GM12878 (cell line): ENCODE results near the gene APBA1. TPM values are rescaled to one million over a fixed set of nuclear protein-coding genes. Genes with fewer than 3 reads are reported as not detected.

Source experiments
- ATAC-seq: fragments of 200-7000 bp; cut with Tn5 transposase; 3 replicates; pipeline ENCODE4 v1.9.1; 2020; ENCODE audit warnings: mild to moderate bottlenecking, moderate library complexity
- BruUV-seq: library from RNA; stranded (reverse); fragments of 400-500 nt; replicated peaks from 2 replicates; lab custom pipeline; 2021; lab: Mats Ljungman, UMichigan
- CTCF ChIA-PET: fragments of 300-600 bp; sonication (Branson Sonifier 250); formaldehyde crosslinking; extraction: SDS; loops from one replicate; lab custom pipeline; 2021; ENCODE audit warnings: inconsistent platforms; lab: Yijun Ruan, JAX
- POLR2A ChIA-PET: fragments of 350-600 bp; formaldehyde crosslinking; extraction: SDS; loops from one replicate; lab custom pipeline; 2021; ENCODE audit warnings: inconsistent platforms; lab: Charles Lee
- RAD21 ChIA-PET: fragments of 300-600 bp; sonication (Branson Sonifier 250); formaldehyde crosslinking; loops from one replicate; lab custom pipeline; 2023; ENCODE audit warnings: antibody characterized with exemption; ENCODE audit not compliant: unreplicated experiment; lab: Charles Lee
- SMC1A ChIA-PET: fragments of 300-600 bp; sonication (Branson Sonifier 250); formaldehyde crosslinking; loops from one replicate; lab custom pipeline; 2023; ENCODE audit not compliant: unreplicated experiment, uncharacterized antibody; lab: Charles Lee
- DNase-seq: peaks from one replicate; pipeline ENCODE4 v3.0.0-alpha.2; 2011; ENCODE audit warnings: low read depth, low spot score
- FAIRE-seq: peaks from 3 replicates; lab custom pipeline; 2011; peaks lifted over from hg19 to GRCh38; lab: Jason Lieb, UNC
- H2AFZ ChIP-seq: 2 replicates; pipeline ENCODE4 v1.6.0; 2011; ENCODE audit warnings: low read depth, low read length, control low read depth; ENCODE audit not compliant: control insufficient read depth
- H3K27ac ChIP-seq: 2 replicates; pipeline ENCODE4 v1.5.1; 2011; ENCODE audit warnings: control low read depth; ENCODE audit not compliant: control insufficient read depth, insufficient read depth
- H3K27me3 ChIP-seq, 2 experiments: replicated peaks in 1 of 2; 2 replicates each; pipeline versions ENCODE4 v1.6.0 to v1.6.1; 2011; ENCODE audit warnings: low read length in 1 of 2; ENCODE audit not compliant: control insufficient read depth in 2 of 2, insufficient read depth in 2 of 2
- H3K36me3 ChIP-seq, 2 experiments: 2 replicates each; pipeline ENCODE4 v1.5.1; 2011; ENCODE audit warnings: low read length in 1 of 2; ENCODE audit not compliant: control insufficient read depth in 2 of 2, insufficient read depth in 2 of 2
- H3K4me1 ChIP-seq: 2 replicates; pipeline ENCODE4 v1.6.1; 2011; ENCODE audit warnings: mild to moderate bottlenecking, low read length, moderate library complexity, mixed read lengths; ENCODE audit not compliant: control insufficient read depth, insufficient read depth
- H3K4me2 ChIP-seq: 2 replicates; pipeline ENCODE4 v1.6.0; 2011; ENCODE audit warnings: control low read depth; ENCODE audit not compliant: control insufficient read depth, insufficient read depth
- H3K4me3 ChIP-seq: fragments of 200-600 bp; sonication (generic); 2 replicates; pipeline ENCODE4 v1.5.1; 2016
- H3K79me2 ChIP-seq: 2 replicates; pipeline ENCODE4 v1.6.0; 2011; ENCODE audit warnings: low read length; ENCODE audit not compliant: control insufficient read depth, insufficient read depth
- H3K9ac ChIP-seq: 2 replicates; pipeline ENCODE4 v1.8.0; 2011; ENCODE audit warnings: low read length, control low read depth, mixed read lengths; ENCODE audit not compliant: control insufficient read depth, insufficient read depth
- H3K9me3 ChIP-seq: replicated peaks from 3 replicates; pipeline ENCODE4 v1.5.1; 2011; ENCODE audit warnings: mild to moderate bottlenecking, low read length; ENCODE audit not compliant: control insufficient read depth, insufficient read depth
- H4K20me1 ChIP-seq: 2 replicates; pipeline ENCODE4 v1.6.0; 2011; ENCODE audit not compliant: control insufficient read depth, insufficient read depth
- BCL3 ChIP-seq: IDR thresholded peaks from 2 replicates; pipeline ENCODE4 v1.6.1; 2011; ENCODE audit warnings: borderline replicate concordance, low read depth, mild to moderate bottlenecking, moderate library complexity, low read length; ENCODE audit not compliant: insufficient read depth, poor library complexity, severe bottlenecking
- BRCA1 ChIP-seq: IDR thresholded peaks from 2 replicates; pipeline ENCODE4 v1.6.1; 2011; ENCODE audit warnings: low read depth, low read length, improper control_type of control experiment
- CEBPZ ChIP-seq: fragments of 150-350 bp; IDR thresholded peaks from 2 replicates; pipeline ENCODE4 v1.6.1; 2016; ENCODE audit warnings: low read depth, low read length
- EGR1 ChIP-seq, 2 experiments: IDR thresholded peaks; 1 replicate in 1 of 2; 2 replicates in 1 of 2; pipeline ENCODE4 v1.6.1; 2011 to 2012; ENCODE audit warnings: low read depth in 2 of 2, low read length in 2 of 2, borderline replicate concordance in 1 of 2, mild to moderate bottlenecking in 1 of 2, moderate library complexity in 1 of 2
- GATAD2B ChIP-seq: fragments of 450-650 bp; conservative IDR thresholded peaks from 2 replicates; pipeline ENCODE4 v1.6.1; 2017; ENCODE audit warnings: low read depth, mild to moderate bottlenecking, moderate library complexity
- HDAC2 ChIP-seq: fragments of 200-600 bp; sonication (generic); IDR thresholded peaks from 2 replicates; pipeline ENCODE4 v1.6.1; 2017
- SREBF2 ChIP-seq: IDR thresholded peaks from 2 replicates; pipeline ENCODE4 v1.6.1; 2012; ENCODE audit warnings: mild to moderate bottlenecking, low read length
- whole genome bisulfite sequencing: methylation state at CpG from one replicate; pipeline ENCODE4 v1.1.6; 2016; ENCODE audit warnings: low lambda C conversion rate; ENCODE audit not compliant: insufficient replicate concordance, insufficient coverage; ENCODE audit errors: missing lambda C conversion rate; 5-methylcytosine and 5-hydroxymethylcytosine counted together
- in situ Hi-C: fragments of 300-500 bp; cut with MboI; formaldehyde crosslinking; loops from 9 replicates; pipeline ENCODE4 v1.14.3; 2018; ENCODE audit warnings: mixed read lengths
- intact Hi-C: fragments of 100-400 bp; cut with micrococcal nuclease; formaldehyde crosslinking; loops from one replicate; pipeline ENCODE4 v1.14.2; 2022; ENCODE audit not compliant: unreplicated experiment
- polyA plus RNA-seq, 11 experiments: library from polyadenylated mRNA; depleted of rRNA in 4 of 11; unstranded in 6 of 11; stranded (reverse) in 5 of 11; fragments of >200 nt; fragmentation: Nextera tagmentation in 4 of 11; fragmentation: Illumina TruSeq in 1 of 11; extraction: Ambion mirVana in 4 of 11; extraction: Trizol in 1 of 11; gene quantifications; 1 replicate in 1 of 11; 2 replicates in 10 of 11; pipeline versions ENCODE4 v1.2.1 to v1.2.3, GENCODE V29; 2011 to 2016; ENCODE audit warnings: inconsistent platforms in 2 of 11, missing spikeins in 2 of 11, low read depth in 1 of 11
- total RNA-seq, 4 experiments: library from RNA; depleted of rRNA in 3 of 4; stranded (reverse); fragments of >200 nt in 3 of 4; fragmentation: Illumina TruSeq in 1 of 4; extraction: Trizol in 1 of 4; gene quantifications; 2 replicates each; pipeline versions ENCODE4 v1.2.1 to v1.2.3, GENCODE V29; 2013 to 2021

APBA1 gene
- total and polyA plus RNA-seq, 10 of the 15 experiments (the other 5 are each of a cell fraction or from before 2014, with no cell fraction given), result 0.01 to 1.3 (median 0.05) TPM; not detected in 7

- H3K27me3 ChIP-seq, result no peaks in the 10 kb centered on the region
- no peaks in the 10 kb centered on the region for H3K4me1 ChIP-seq
- H2AFZ ChIP-seq, result no peak overlapping the region
- RAD21 ChIA-PET, result no interaction called here
- FAIRE-seq (no peak), ATAC-seq (no peak), DNase-seq (no peak)
- H4K20me1 ChIP-seq, result no peaks in the 10 kb centered on the region
- SMC1A ChIA-PET, result no interaction called here
- H3K36me3 ChIP-seq, result no peaks in the 10 kb centered on the region
- CTCF ChIA-PET, result no interaction called here
- H3K4me3 ChIP-seq, result no peak overlapping the region
- in situ Hi-C loops, result no loop called here
- intact Hi-C loops, result no loop called here
- H3K27ac ChIP-seq, result no peak overlapping the region
- H3K9me3 ChIP-seq, result no peaks in the 10 kb centered on the region
- H3K79me2 ChIP-seq, result no peaks in the 10 kb centered on the region
- WGBS, result 0% methylated on average over 1 of the region's 1 CpG
- TF ChIP-seq HDAC2 (no peak), GATAD2B (no peak), EGR1 (IDR thresholded peaks at IDR 0.05; ENCODE audit: borderline replicate concordance in 1 of 2, low read depth in 2 of 2, low read length in 2 of 2) (no peak), BRCA1 (no peak), CEBPZ (no peak), SREBF2 (no peak), BCL3 (no peak)
- no peak overlapping the region for H3K9ac ChIP-seq
- H3K4me2 ChIP-seq, result no peak overlapping the region
- POLR2A ChIA-PET, result no interaction called here
- BruUV-seq, result no TSS peak
Observed at GRCh38 chr9:69601698-69602097, 70.5 kb downstream of the APBA1 start.
